DND-41 (cell line): ENCODE results near the gene HUNK.

Experiments
- ATAC-seq: fragments of 200-7000 bp; cut with Tn5 transposase; 3 replicates; pipeline ENCODE4 v1.9.1; 2021; ENCODE audit warnings: low read depth; ENCODE audit not compliant: insufficient read depth
- DNase-seq: peaks from one replicate; pipeline ENCODE4 v3.0.0-alpha.2; 2020
- H2AFZ ChIP-seq: 2 replicates; pipeline ENCODE4 v1.6.0; 2012; ENCODE audit warnings: low read depth, low read length
- H3K27ac ChIP-seq: 2 replicates; pipeline ENCODE4 v1.5.1; 2012; ENCODE audit warnings: low read length, inconsistent platforms
- H3K27me3 ChIP-seq: fragments of 200-600 bp; sonication (generic); 2 replicates; pipeline ENCODE4 v1.6.0; 2012; ENCODE audit warnings: low read length, mild to moderate bottlenecking, inconsistent platforms; ENCODE audit not compliant: insufficient read depth, poor library complexity
- H3K36me3 ChIP-seq: 2 replicates; pipeline ENCODE4 v1.5.1; 2012; ENCODE audit warnings: low read length, inconsistent platforms; ENCODE audit not compliant: insufficient read depth
- H3K4me1 ChIP-seq: 2 replicates; pipeline ENCODE4 v1.5.1; 2012; ENCODE audit warnings: mild to moderate bottlenecking, low read length; ENCODE audit not compliant: insufficient read depth
- H3K4me2 ChIP-seq: 2 replicates; pipeline ENCODE4 v1.6.0; 2012; ENCODE audit warnings: mild to moderate bottlenecking, moderate library complexity, low read length, inconsistent platforms; ENCODE audit not compliant: insufficient read depth
- H3K4me3 ChIP-seq, 2 experiments: fragments of 200-600 bp in 1 of 2; shearing (Covaris generic) in 1 of 2; 2 replicates each; pipeline ENCODE4 v1.5.1; 2012 to 2016; ENCODE audit warnings: inconsistent platforms in 2 of 2, low read length in 2 of 2, mild to moderate bottlenecking in 2 of 2, low read depth in 1 of 2, moderate library complexity in 1 of 2
- H3K79me2 ChIP-seq: 2 replicates; pipeline ENCODE4 v1.6.0; 2012; ENCODE audit warnings: low read length, inconsistent platforms; ENCODE audit not compliant: insufficient read depth
- H3K9ac ChIP-seq: 2 replicates; pipeline ENCODE4 v1.6.0; 2012; ENCODE audit warnings: low read depth, mild to moderate bottlenecking, inconsistent platforms, low read length, moderate library complexity
- H3K9me3 ChIP-seq: 2 replicates; pipeline ENCODE4 v1.5.1; 2012; ENCODE audit warnings: low read length, moderate library complexity, mild to moderate bottlenecking, inconsistent platforms; ENCODE audit not compliant: insufficient read depth, severe bottlenecking
- H4K20me1 ChIP-seq: 2 replicates; pipeline ENCODE4 v1.6.0; 2012; ENCODE audit warnings: low read length; ENCODE audit not compliant: insufficient read depth
- CTCF ChIP-seq: IDR thresholded peaks from 2 replicates; pipeline ENCODE4 v1.5.1; 2012; ENCODE audit warnings: borderline replicate concordance, low read length, moderate library complexity, mild to moderate bottlenecking; ENCODE audit not compliant: poor library complexity, severe bottlenecking; ENCODE audit errors: extremely low read depth
- EZH2 ChIP-seq: IDR thresholded peaks from 3 replicates; pipeline ENCODE4 v1.6.1; 2012; ENCODE audit warnings: borderline replicate concordance, low read depth, mild to moderate bottlenecking, moderate library complexity, low read length, inconsistent platforms; ENCODE audit not compliant: severe bottlenecking

Gene HUNK

GRCh38 chr21:31837041-31837440, 35.8 kb upstream of the HUNK start:
- Histone ChIP-seq H2AFZ (no peak overlapping the region), H3K4me2 (no peak overlapping the region), H3K4me1 (no peaks in the 10 kb centered on the region), H4K20me1 (no peaks in the 10 kb centered on the region), H3K36me3 (no peaks in the 10 kb centered on the region), H3K79me2 (no peaks in the 10 kb centered on the region), H3K27ac (no peak overlapping the region), H3K9ac (no peak overlapping the region), H3K27me3 (no peaks in the 10 kb centered on the region), H3K4me3 (no peak overlapping the region), H3K9me3 (no peaks in the 10 kb centered on the region)
- TF ChIP-seq EZH2 (no peak), CTCF (no peak)
- no peak for DNase-seq
- no peak for ATAC-seq

- ATAC-seq (no peak), DNase-seq (no peak)
- H3K4me2 ChIP-seq = no peak overlapping the region
- H3K27me3 ChIP-seq = no peaks in the 10 kb centered on the region
- H3K9ac ChIP-seq = no peak overlapping the region
- no peaks in the 10 kb centered on the region for H3K79me2 ChIP-seq
- H3K36me3 ChIP-seq = no peaks in the 10 kb centered on the region
- H3K9me3 ChIP-seq = no peaks in the 10 kb centered on the region
- no peak overlapping the region for H3K27ac ChIP-seq
- no peak overlapping the region for H2AFZ ChIP-seq
- no peaks in the 10 kb centered on the region for H4K20me1 ChIP-seq
- TF ChIP-seq CTCF = no peak
- TF ChIP-seq EZH2 = no peak
- H3K4me3 ChIP-seq = no peak overlapping the region
- H3K4me1 ChIP-seq = no peaks in the 10 kb centered on the region
These were observed 35.0 kb upstream of the HUNK start for GRCh38 chr21:31837618-31838390.

- H3K9me3 ChIP-seq = no peaks in the 10 kb centered on the region
- ATAC-seq (no peak), DNase-seq (no peak)
- no peaks in the 10 kb centered on the region for H3K27me3 ChIP-seq
- H3K79me2 ChIP-seq = no peaks in the 10 kb centered on the region
- no peak overlapping the region for H2AFZ ChIP-seq
- H3K4me1 ChIP-seq = no peaks in the 10 kb centered on the region
- no peak overlapping the region for H3K27ac ChIP-seq
- no peaks in the 10 kb centered on the region for H3K36me3 ChIP-seq
- H3K4me3 ChIP-seq = no peak overlapping the region
- H3K9ac ChIP-seq = no peak overlapping the region
- TF ChIP-seq EZH2 = no peak
- no peak for TF ChIP-seq CTCF
- H3K4me2 ChIP-seq = no peak overlapping the region
- H4K20me1 ChIP-seq = no peaks in the 10 kb centered on the region
These were observed 34.0 kb upstream of the HUNK start for GRCh38 chr21:31838586-31839355.
